Measurements from ENCODE around the gene COL5A1. TPM values are rescaled to one million over a fixed set of nuclear protein-coding genes. Genes with fewer than 3 reads are reported as not detected.

Gene COL5A1
- total RNA-seq, 1 donor from 2014 or later, result 1,552 TPM

DNA sequence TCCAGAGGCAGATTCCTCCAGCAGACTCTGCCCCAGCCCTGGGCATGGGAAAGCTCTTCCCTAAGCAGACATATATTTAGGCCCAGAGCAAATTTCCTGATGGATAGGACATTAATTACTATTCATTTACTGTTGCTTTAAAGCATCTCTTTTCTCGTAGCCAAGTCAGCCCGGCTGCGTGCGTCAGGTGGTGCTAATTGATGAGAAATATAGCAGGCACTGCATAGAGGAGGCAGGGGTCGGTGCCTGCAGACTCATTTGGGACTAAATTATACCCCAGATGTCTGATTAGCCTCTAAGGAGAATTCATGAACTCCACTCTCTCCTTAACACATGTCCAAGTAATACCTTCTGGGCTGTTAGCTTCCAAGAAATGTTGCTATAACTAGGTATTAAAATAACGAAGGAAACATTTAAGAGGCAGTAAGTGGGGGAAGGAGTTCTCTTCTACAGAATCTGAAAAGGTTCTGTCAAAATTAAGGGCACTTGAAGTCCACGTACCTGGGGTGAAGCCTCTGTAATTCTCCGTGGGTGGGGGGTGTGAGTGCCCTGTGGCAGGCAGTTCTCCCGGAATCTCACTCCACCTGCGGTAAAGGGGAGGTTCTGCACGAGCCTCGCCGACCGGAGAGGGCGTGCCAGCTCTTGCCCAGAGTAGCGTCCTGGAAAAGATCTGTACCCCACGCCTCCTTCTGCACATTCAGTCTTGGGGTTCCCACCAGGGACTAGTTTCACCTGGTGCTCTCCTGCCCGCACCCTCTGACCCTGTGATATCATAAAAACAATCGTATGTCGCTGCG, 123.1 kb downstream of the COL5A1 start:
- TF ChIP-seq, protein P1, sequence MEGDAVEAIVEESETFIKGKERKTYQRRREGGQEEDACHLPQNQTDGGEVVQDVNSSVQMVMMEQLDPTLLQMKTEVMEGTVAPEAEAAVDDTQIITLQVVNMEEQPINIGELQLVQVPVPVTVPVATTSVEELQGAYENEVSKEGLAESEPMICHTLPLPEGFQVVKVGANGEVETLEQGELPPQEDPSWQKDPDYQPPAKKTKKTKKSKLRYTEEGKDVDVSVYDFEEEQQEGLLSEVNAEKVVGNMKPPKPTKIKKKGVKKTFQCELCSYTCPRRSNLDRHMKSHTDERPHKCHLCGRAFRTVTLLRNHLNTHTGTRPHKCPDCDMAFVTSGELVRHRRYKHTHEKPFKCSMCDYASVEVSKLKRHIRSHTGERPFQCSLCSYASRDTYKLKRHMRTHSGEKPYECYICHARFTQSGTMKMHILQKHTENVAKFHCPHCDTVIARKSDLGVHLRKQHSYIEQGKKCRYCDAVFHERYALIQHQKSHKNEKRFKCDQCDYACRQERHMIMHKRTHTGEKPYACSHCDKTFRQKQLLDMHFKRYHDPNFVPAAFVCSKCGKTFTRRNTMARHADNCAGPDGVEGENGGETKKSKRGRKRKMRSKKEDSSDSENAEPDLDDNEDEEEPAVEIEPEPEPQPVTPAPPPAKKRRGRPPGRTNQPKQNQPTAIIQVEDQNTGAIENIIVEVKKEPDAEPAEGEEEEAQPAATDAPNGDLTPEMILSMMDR (IDR thresholded peaks at IDR 0.05), result no peak
- no peak overlapping the region for H3K4me3 Mint-ChIP-seq (ENCODE audit: unreplicated experiment)
- no peaks in the 10 kb centered on the region for H3K27me3 Mint-ChIP-seq (ENCODE audit: unreplicated experiment)
- no peak overlapping the region for H3K27ac Mint-ChIP-seq (ENCODE audit: unreplicated experiment)
- no peaks in the 10 kb centered on the region for H3K9me3 Mint-ChIP-seq (ENCODE audit: unreplicated experiment)
- no peaks in the 10 kb centered on the region for H3K4me1 Mint-ChIP-seq (ENCODE audit: unreplicated experiment)
- H3K36me3 Mint-ChIP-seq (ENCODE audit: unreplicated experiment), result peaks cover 58% of the 10 kb centered on the region
- DNase-seq (ENCODE audit: extremely low spot score, unreplicated experiment), result no peak

DNA sequence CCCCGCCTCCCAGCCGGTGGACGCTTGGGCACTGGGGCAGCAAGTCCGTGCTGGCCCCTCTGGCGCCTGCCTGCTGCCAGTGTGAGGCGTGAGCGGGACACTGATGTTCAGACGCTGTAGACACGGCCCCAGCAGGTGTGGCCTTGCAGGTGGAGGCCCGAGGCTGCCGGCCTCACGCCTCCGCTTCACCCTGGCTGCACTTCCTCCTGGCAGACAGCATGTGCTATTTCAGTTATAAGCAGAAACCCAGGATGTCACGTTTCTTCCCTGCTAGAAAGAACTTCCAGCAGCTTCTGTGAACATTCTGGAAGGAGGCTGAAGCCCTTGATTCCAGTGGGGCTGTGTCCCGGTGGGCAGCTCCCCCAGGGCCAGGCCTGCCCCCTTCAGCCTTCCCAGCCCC, 124.2 kb downstream of the COL5A1 start:
- H3K4me3 Mint-ChIP-seq (ENCODE audit: unreplicated experiment), result no peak overlapping the region

DNA sequence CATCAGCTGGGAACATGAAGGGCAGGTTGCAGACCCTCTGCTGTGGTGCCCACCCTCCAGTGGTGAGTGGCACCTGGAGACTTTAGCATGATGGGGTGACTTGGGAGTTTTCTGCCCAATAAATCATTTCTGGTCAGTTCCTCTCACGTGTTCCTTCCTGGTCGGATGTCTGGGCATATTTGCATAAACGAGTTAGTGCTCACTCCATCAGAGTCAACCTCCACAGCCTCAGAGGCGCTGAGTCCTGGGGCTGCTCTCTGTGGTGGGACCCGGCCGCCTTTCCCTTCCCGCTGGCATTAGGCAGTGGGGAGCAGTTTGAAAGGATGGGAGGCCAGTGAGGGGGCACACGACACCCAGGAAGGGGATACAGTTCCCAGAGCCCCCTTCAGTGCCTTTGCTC, 125.0 kb downstream of the COL5A1 start:
- H3K9me3 Mint-ChIP-seq (ENCODE audit: unreplicated experiment), result no peaks in the 10 kb centered on the region
- TF ChIP-seq, protein P1 (IDR thresholded peaks at IDR 0.05), result no peak
- H3K27me3 Mint-ChIP-seq (ENCODE audit: unreplicated experiment), result no peaks in the 10 kb centered on the region
- no peaks in the 10 kb centered on the region for H3K4me1 Mint-ChIP-seq (ENCODE audit: unreplicated experiment)
- peaks cover 56% of the 10 kb centered on the region for H3K36me3 Mint-ChIP-seq (ENCODE audit: unreplicated experiment)
- no peak overlapping the region for H3K27ac Mint-ChIP-seq (ENCODE audit: unreplicated experiment)
- H3K4me3 Mint-ChIP-seq (ENCODE audit: unreplicated experiment), result no peak overlapping the region
- DNase-seq (ENCODE audit: extremely low spot score, unreplicated experiment), result no peak

More for the DNA sequence above, 124.2 kb downstream of the COL5A1 start:
- DNase-seq (ENCODE audit: extremely low spot score, unreplicated experiment), result no peak
- peaks cover 61% of the 10 kb centered on the region for H3K36me3 Mint-ChIP-seq (ENCODE audit: unreplicated experiment)
- H3K4me1 Mint-ChIP-seq (ENCODE audit: unreplicated experiment), result no peaks in the 10 kb centered on the region
- TF ChIP-seq, protein P1 (IDR thresholded peaks at IDR 0.05), result no peak
- H3K27me3 Mint-ChIP-seq (ENCODE audit: unreplicated experiment), result no peaks in the 10 kb centered on the region
- H3K27ac Mint-ChIP-seq (ENCODE audit: unreplicated experiment), result no peak overlapping the region
- no peaks in the 10 kb centered on the region for H3K9me3 Mint-ChIP-seq (ENCODE audit: unreplicated experiment)

DNA sequence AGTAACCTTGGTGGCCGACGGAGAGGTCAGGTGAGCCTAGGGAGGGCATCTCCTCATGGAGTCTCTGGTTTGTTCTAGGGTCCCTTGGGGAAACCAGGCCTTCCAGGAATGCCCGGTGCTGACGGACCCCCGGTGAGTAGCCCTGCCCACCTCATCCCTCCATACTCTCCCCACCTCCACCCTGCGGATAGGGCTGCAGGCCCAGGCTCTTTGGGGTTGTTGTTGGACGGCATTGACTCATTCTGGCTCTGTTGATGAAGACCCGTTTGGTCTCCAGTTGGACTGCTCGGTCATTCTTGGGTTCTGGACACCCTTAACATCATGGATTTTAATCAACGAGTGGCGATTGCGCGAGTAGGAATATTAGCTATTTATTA, 126.7 kb downstream of the COL5A1 start:
- Mint-ChIP-seq H3K9me3 (ENCODE audit: unreplicated experiment) (no peaks in the 10 kb centered on the region), H3K27ac (ENCODE audit: unreplicated experiment) (peak overlapping the region; percentile 34), H3K27me3 (ENCODE audit: unreplicated experiment) (no peaks in the 10 kb centered on the region), H3K4me3 (ENCODE audit: unreplicated experiment) (no peak overlapping the region), H3K36me3 (ENCODE audit: unreplicated experiment) (peaks cover 52% of the 10 kb centered on the region), H3K4me1 (ENCODE audit: unreplicated experiment) (no peaks in the 10 kb centered on the region)
- no peak for DNase-seq (ENCODE audit: extremely low spot score, unreplicated experiment)
- TF ChIP-seq, protein P1 (IDR thresholded peaks at IDR 0.05), result no peak

DNA sequence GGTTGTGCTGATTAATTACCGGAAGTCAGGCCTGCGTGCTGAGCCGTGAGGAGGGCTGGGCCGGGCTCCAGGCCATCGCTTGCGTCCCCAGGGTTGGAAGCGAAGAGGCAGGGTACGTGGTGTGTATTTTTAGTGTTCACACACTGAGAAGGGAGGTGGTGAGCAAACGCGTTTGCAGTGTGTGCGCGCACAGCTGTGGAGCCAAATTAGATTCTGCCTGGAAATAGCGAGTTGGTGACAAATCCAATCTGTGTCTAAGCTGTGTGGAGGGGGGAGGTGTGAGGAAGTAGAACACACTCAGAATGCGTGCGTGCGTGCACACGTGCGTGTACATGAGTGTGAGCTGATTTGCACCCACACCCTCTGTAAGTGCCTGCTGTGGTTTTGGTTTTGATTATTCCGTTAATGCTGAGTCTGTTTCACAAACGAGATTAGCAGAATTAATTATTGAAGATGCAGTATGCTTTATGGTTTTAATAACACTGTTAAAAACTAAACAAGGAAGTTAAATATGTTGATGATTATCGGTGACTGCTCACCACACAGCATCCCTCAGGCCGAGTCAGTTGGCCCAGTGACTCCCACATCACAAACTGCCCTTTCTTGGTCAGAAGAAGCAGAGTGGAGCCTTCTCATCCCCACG, 127.2 kb downstream of the COL5A1 start:
- H3K36me3 Mint-ChIP-seq (ENCODE audit: unreplicated experiment), result peaks cover 50% of the 10 kb centered on the region
- peak overlapping the region; percentile 34 for H3K27ac Mint-ChIP-seq (ENCODE audit: unreplicated experiment)
- DNase-seq (ENCODE audit: extremely low spot score, unreplicated experiment), result no peak

More for the DNA sequence above, 127.2 kb downstream of the COL5A1 start:
- no peaks in the 10 kb centered on the region for H3K27me3 Mint-ChIP-seq (ENCODE audit: unreplicated experiment)
- no peaks in the 10 kb centered on the region for H3K9me3 Mint-ChIP-seq (ENCODE audit: unreplicated experiment)
- H3K4me1 Mint-ChIP-seq (ENCODE audit: unreplicated experiment), result no peaks in the 10 kb centered on the region
- no peak overlapping the region for H3K4me3 Mint-ChIP-seq (ENCODE audit: unreplicated experiment)
- TF ChIP-seq, protein P1 (IDR thresholded peaks at IDR 0.05), result no peak

Measured in osteocyte (in vitro differentiated cells).